Measurements from ENCODE around the gene RAF1. TPM values are rescaled to one million over a fixed set of nuclear protein-coding genes. Genes with fewer than 3 reads are reported as not detected.
A peak's percentile ranks its signal among the peaks of the same experiment; 100 is the strongest.

The RAF1 gene
- total and polyA plus RNA-seq, 2 of the 13 experiments (the other 11 are each of a cell fraction or from before 2014, with no cell fraction given) = 72.2 to 91.4 TPM

GRCh38 chr3:12556690-12557472 lies 107.0 kb downstream of the RAF1 start, which contains the start of gene MKRN2 (continued):
- TF ChIP-seq ARNTL (CRISPR knock-in tag; IDR thresholded peaks at IDR 0.05) = peak; percentile 27; the same call in 1 of the 2 replicates
- peak; percentile 35; the same call in 1 of the 2 replicates for TF ChIP-seq ZFP1 (CRISPR knock-in tag; IDR thresholded peaks at IDR 0.05)
- TF ChIP-seq HINFP (CRISPR knock-in tag; IDR thresholded peaks at IDR 0.05; ENCODE audit: low read depth) = 0 out of 2 replicates have a peak, but pooled peaks have one; percentile 76
- peak; percentile 84; the same call in 1 of the 2 replicates for TF ChIP-seq HDAC1 (CRISPR knock-in tag; IDR thresholded peaks at IDR 0.05)
- no peak for TF ChIP-seq IKZF1 (IDR thresholded peaks at IDR 0.05)
- no peak for TF ChIP-seq ZBTB21 (CRISPR knock-in tag; IDR thresholded peaks at IDR 0.05)
- no peak for TF ChIP-seq ZNF33A (CRISPR knock-in tag; IDR thresholded peaks at IDR 0.05; ENCODE audit: borderline replicate concordance)
- peak; percentile 68; the same call in 1 of the 2 replicates for TF ChIP-seq ZNF605 (CRISPR knock-in tag; IDR thresholded peaks at IDR 0.05)
- TF ChIP-seq ASH2L (IDR thresholded peaks at IDR 0.05; ENCODE audit: insufficient read length, low read depth, low read length) = peak; percentile 93
- TF ChIP-seq MXD4 (CRISPR knock-in tag; IDR thresholded peaks at IDR 0.05) = no peak
- TF ChIP-seq SMAD3 (CRISPR knock-in tag; IDR thresholded peaks at IDR 0.05) = peak; percentile 77
- TF ChIP-seq MXD3 (CRISPR knock-in tag; IDR thresholded peaks at IDR 0.05) = peak; percentile 87
- TF ChIP-seq ZNF333 (CRISPR knock-in tag; IDR thresholded peaks at IDR 0.05; ENCODE audit: borderline replicate concordance) = peak; percentile 79; the same call in 1 of the 2 replicates
- TF ChIP-seq ZNF629 (CRISPR knock-in tag; conservative IDR thresholded peaks at IDR 0.05) = no peak
- peak; percentile 87 for TF ChIP-seq BCL3 (CRISPR knock-in tag; IDR thresholded peaks at IDR 0.05)
- TF ChIP-seq FOXA3 (CRISPR knock-in tag; IDR thresholded peaks at IDR 0.05) = peak; percentile 19; the same call in 1 of the 2 replicates
- TF ChIP-seq ZNF276 (CRISPR knock-in tag; IDR thresholded peaks at IDR 0.05; ENCODE audit: low read depth) = peak; percentile 28; the same call in 1 of the 2 replicates
- TF ChIP-seq TBP (CRISPR knock-in tag; IDR thresholded peaks at IDR 0.05) = no peak
- peak; percentile 80 for TF ChIP-seq ZNF329 (CRISPR knock-in tag; IDR thresholded peaks at IDR 0.05; ENCODE audit: low read depth)
- TF ChIP-seq FOXC1 (CRISPR knock-in tag; IDR thresholded peaks at IDR 0.05; ENCODE audit: borderline replicate concordance) = no peak
- no peak for TF ChIP-seq ZFP62 (CRISPR knock-in tag; IDR thresholded peaks at IDR 0.05)
- no peak for TF ChIP-seq TCF7 (IDR thresholded peaks at IDR 0.05; ENCODE audit: low read depth)
- TF ChIP-seq ZNF263 (CRISPR knock-in tag; IDR thresholded peaks at IDR 0.05) = peak; percentile 51; the same call in 1 of the 2 replicates
- no peak for TF ChIP-seq SRSF4 (IDR thresholded peaks at IDR 0.05; ENCODE audit: low read depth, low read length, poor library complexity, severe bottlenecking)
- TF ChIP-seq JUN (CRISPR knock-in tag; IDR thresholded peaks at IDR 0.05) = no peak
